Activated B cell treated with CpG ODN at 0.5 μM for 24 hours (primary cell): ENCODE data around the gene SMCO3. TPM values are rescaled to one million over a fixed set of nuclear protein-coding genes. Genes with fewer than 3 reads are reported as not detected.

Experiments
- ATAC-seq: fragments of 200-7000 bp; cut with Tn5 transposase; one replicate; pipeline ENCODE4 v1.10.0; 2021; ENCODE audit warnings: low read depth, mild to moderate bottlenecking, moderate library complexity
- CTCF ChIA-PET: fragments of 350-600 bp; sonication (Branson Sonifier 250); formaldehyde crosslinking; loops from one replicate; lab custom pipeline; 2021; ENCODE audit warnings: antibody characterized with exemption; lab: Charles Lee
- POLR2A ChIA-PET: fragments of 350-600 bp; sonication (Branson Sonifier 250); formaldehyde crosslinking; loops from one replicate; lab custom pipeline; 2021; ENCODE audit warnings: antibody characterized with exemption; lab: Charles Lee
- DNase-seq: peaks from one replicate; pipeline ENCODE4 v3.0.0; 2022
- H3K27ac Mint-ChIP-seq: one replicate; pipeline ENCODE4 v1.8.0; 2020; ENCODE audit warnings: mixed read lengths
- H3K27me3 Mint-ChIP-seq: one replicate; pipeline ENCODE4 v1.8.0; 2021; ENCODE audit warnings: mixed read lengths
- H3K36me3 Mint-ChIP-seq: one replicate; pipeline ENCODE4 v1.8.0; 2021; ENCODE audit warnings: low read depth, mixed read lengths
- H3K4me1 Mint-ChIP-seq: one replicate; pipeline ENCODE4 v1.8.0; 2021; ENCODE audit warnings: mixed read lengths
- H3K4me3 Mint-ChIP-seq: one replicate; pipeline ENCODE4 v1.8.0; 2020; ENCODE audit warnings: mild to moderate bottlenecking, mixed read lengths
- H3K9me3 Mint-ChIP-seq: one replicate; pipeline ENCODE4 v1.8.0; 2020; ENCODE audit warnings: mixed read lengths
- intact Hi-C: fragments of 100-400 bp; cut with micrococcal nuclease; formaldehyde crosslinking; loops from one replicate; pipeline ENCODE4 v1.15.1; 2024
- total RNA-seq: library from RNA; stranded (reverse); gene quantifications from 2 replicates; pipeline ENCODE4 v1.2.3, GENCODE V29; 2022
- TF ChIP-seq, protein P1 (sequence below): fragments of 200-600 bp; IDR thresholded peaks from one replicate; pipeline ENCODE4 v1.8.0; 2022; ENCODE audit warnings: antibody characterized with exemption, mild to moderate bottlenecking

Gene SMCO3
- total RNA-seq, 1 donor from 2014 or later: not detected

DNA sequence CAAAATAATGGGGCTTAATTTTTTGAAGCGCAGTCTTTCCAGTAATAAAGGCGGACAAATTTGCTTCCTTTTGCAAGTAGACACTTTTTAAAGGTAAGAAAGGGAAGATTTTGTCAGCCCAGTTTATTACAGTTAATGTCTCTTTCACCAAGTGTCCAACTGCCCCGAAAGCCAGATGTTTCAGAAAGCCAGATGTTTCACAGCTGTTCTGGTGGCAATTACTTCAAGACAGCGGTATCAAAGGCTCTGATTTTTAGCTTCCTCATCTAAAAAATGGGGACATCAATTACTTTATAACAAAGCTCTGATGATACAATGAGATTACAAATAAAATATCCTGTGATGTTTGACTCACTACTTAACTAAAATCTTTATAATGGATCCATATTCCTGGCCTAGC lies 11.7 kb downstream of the SMCO3 start:
- TF ChIP-seq, protein P1, sequence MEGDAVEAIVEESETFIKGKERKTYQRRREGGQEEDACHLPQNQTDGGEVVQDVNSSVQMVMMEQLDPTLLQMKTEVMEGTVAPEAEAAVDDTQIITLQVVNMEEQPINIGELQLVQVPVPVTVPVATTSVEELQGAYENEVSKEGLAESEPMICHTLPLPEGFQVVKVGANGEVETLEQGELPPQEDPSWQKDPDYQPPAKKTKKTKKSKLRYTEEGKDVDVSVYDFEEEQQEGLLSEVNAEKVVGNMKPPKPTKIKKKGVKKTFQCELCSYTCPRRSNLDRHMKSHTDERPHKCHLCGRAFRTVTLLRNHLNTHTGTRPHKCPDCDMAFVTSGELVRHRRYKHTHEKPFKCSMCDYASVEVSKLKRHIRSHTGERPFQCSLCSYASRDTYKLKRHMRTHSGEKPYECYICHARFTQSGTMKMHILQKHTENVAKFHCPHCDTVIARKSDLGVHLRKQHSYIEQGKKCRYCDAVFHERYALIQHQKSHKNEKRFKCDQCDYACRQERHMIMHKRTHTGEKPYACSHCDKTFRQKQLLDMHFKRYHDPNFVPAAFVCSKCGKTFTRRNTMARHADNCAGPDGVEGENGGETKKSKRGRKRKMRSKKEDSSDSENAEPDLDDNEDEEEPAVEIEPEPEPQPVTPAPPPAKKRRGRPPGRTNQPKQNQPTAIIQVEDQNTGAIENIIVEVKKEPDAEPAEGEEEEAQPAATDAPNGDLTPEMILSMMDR: no peak
- ChIA-PET CTCF (interaction anchor here (0.6 to 1.7 kb wide), 3 partner anchors 29 to 193 kb away, joined by 4 read pairs; no protein-coding TSS in a partner anchor), POLR2A (interaction anchor here (0.9 to 6.5 kb wide), 11 partner anchors 9 to 158 kb away, joined by 3 to 141 read pairs (median 4); a partner anchor contains a TSS)
- ATAC-seq: no peak
- Mint-ChIP-seq H3K4me1 (peaks cover 17% of the 10 kb centered on the region), H3K27me3 (no peaks in the 10 kb centered on the region), H3K36me3 (peaks cover 36% of the 10 kb centered on the region), H3K4me3 (no peak overlapping the region), H3K9me3 (no peaks in the 10 kb centered on the region), H3K27ac (no peak overlapping the region)
- DNase-seq: no peak
- intact Hi-C loops: loop anchor here (2.0 to 10.0 kb wide), 4 partner anchors 43 to 770 kb away; no protein-coding TSS in a partner anchor

DNA sequence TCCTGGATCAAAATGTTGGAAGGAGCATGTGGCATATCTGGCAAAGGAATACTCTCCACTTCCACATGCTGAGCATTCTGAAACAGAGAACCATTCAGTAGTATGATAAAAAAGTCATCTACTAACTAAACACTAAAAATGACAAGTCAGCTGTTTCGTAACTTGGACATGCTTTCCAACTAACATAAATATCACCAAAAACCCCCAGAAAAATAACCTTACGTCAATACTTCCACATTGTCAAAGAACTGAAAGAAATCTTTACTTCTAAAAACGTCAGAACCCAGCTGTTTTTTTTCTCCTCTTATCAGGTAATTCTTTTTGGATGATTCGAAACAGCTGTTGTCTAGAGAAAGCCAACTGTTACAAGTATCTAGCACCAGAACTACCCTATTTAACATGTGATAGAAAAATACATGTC lies 18.9 kb downstream of the SMCO3 start:
- ATAC-seq (peak; percentile 28), DNase-seq (no peak)
- H3K9me3 Mint-ChIP-seq: no peaks in the 10 kb centered on the region
- H3K27ac Mint-ChIP-seq: peak overlapping the region; percentile 27
- ChIA-PET POLR2A (interaction anchor here (1.0 to 1.5 kb wide), 2 partner anchors 20 to 24 kb away, joined by 4 to 8 read pairs; a partner anchor contains a TSS), CTCF (no interaction called here)
- peaks cover 10% of the 10 kb centered on the region for H3K4me1 Mint-ChIP-seq
- intact Hi-C loops: no loop called here
- H3K27me3 Mint-ChIP-seq: no peaks in the 10 kb centered on the region
- no peak overlapping the region for H3K4me3 Mint-ChIP-seq
- TF ChIP-seq, protein P1: no peak
- H3K36me3 Mint-ChIP-seq: peaks cover 85% of the 10 kb centered on the region

DNA sequence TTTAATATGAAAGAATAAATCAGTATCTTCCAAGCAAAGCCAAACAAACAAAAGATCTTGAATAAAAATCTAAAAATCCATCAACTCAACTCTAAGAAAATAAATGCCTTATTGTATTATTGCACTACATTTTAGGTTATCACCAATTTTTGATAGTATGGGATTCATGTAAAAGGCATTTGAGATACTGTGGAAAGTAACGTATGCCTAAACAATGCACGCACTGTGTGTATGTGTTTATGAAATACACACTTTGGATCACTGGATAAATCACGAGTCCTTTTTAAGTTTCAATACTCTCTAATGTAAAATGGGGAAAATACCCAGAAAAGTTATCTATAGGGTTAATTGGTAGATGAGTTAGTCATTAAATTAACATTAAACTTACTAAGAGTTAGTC lies 28.4 kb downstream of the SMCO3 start:
- Mint-ChIP-seq H3K4me3 (no peak overlapping the region), H3K36me3 (peaks cover 52% of the 10 kb centered on the region), H3K27ac (no peak overlapping the region), H3K27me3 (no peaks in the 10 kb centered on the region), H3K9me3 (no peaks in the 10 kb centered on the region), H3K4me1 (peaks cover 8% of the 10 kb centered on the region)
- ChIA-PET CTCF (no interaction called here), POLR2A (interaction anchor here (1.8 kb wide), 1 partner anchor 17 kb away, joined by 3 read pairs; the partner anchor contains the start of genes C12orf60 and WBP11)
- intact Hi-C loops: no loop called here
- no peak for DNase-seq
- TF ChIP-seq, protein P1: no peak
- ATAC-seq: no peak

DNA sequence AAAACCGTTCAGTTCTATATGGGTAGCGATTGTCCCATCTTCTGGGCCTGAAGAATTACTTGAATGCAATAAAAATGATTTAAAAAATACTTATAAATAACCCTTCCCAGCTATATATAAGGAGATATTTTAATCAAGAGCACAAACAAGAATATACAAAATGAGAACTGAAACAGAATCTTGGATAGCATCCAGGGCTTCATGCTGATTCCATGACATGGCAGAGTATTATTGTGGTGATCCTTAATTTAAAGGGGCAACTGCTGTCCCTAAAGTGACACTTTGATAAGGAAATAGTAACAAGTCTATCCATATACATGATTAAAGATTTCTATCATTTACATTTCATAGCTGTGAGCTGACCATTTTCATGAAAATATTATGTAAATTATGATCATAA lies 29.5 kb downstream of the SMCO3 start:
- peaks cover 8% of the 10 kb centered on the region for H3K4me1 Mint-ChIP-seq
- H3K27ac Mint-ChIP-seq: no peak overlapping the region
- no peaks in the 10 kb centered on the region for H3K9me3 Mint-ChIP-seq
- DNase-seq (no peak), ATAC-seq (no peak)
- ChIA-PET CTCF (no interaction called here), POLR2A (interaction anchor here (1.8 kb wide), 2 partner anchors 9 to 19 kb away, joined by 3 to 11 read pairs; partner anchors contain the start of genes C12orf60 and WBP11)
- TF ChIP-seq, protein P1: no peak
- peaks cover 41% of the 10 kb centered on the region for H3K36me3 Mint-ChIP-seq
- no peaks in the 10 kb centered on the region for H3K27me3 Mint-ChIP-seq
- no peak overlapping the region for H3K4me3 Mint-ChIP-seq
- intact Hi-C loops: no loop called here

DNA sequence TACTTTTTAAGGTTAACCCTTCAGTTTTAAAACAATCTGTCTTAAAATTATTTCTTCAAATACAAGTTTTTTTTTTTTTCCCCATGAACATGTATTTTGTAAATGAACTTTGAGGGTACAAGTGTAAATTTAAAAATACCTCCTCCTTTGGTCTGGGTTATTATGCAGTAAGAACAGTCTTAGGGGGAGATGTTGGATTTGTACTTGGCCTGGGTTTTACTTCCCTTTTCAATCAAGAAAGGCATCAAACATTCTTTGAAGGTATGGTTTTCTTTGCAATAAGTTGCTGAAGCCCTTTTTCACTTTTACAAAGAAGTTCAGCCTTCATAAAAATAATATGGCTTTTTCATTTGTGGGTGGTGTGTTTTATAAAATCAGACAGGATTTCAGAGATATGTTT lies 31.2 kb downstream of the SMCO3 start:
- TF ChIP-seq, protein P1: no peak
- peaks cover 8% of the 10 kb centered on the region for H3K4me1 Mint-ChIP-seq
- ATAC-seq: no peak
- no peak overlapping the region for H3K27ac Mint-ChIP-seq
- peaks cover 25% of the 10 kb centered on the region for H3K36me3 Mint-ChIP-seq
- no peak for DNase-seq
- CTCF ChIA-PET: no interaction called here
- intact Hi-C loops: loop anchor here (1.0 kb wide), 1 partner anchor 8 kb away; a partner anchor contains a TSS
- POLR2A ChIA-PET: interaction anchor here (1.2 to 1.3 kb wide), 2 partner anchors 13 to 20 kb away, joined by 10 read pairs; partner anchors contain the start of genes C12orf60 and WBP11
- no peak overlapping the region for H3K4me3 Mint-ChIP-seq
- no peaks in the 10 kb centered on the region for H3K27me3 Mint-ChIP-seq
- no peaks in the 10 kb centered on the region for H3K9me3 Mint-ChIP-seq
